Measurements from ENCODE around the gene STK32B.

The STK32B gene

DNA sequence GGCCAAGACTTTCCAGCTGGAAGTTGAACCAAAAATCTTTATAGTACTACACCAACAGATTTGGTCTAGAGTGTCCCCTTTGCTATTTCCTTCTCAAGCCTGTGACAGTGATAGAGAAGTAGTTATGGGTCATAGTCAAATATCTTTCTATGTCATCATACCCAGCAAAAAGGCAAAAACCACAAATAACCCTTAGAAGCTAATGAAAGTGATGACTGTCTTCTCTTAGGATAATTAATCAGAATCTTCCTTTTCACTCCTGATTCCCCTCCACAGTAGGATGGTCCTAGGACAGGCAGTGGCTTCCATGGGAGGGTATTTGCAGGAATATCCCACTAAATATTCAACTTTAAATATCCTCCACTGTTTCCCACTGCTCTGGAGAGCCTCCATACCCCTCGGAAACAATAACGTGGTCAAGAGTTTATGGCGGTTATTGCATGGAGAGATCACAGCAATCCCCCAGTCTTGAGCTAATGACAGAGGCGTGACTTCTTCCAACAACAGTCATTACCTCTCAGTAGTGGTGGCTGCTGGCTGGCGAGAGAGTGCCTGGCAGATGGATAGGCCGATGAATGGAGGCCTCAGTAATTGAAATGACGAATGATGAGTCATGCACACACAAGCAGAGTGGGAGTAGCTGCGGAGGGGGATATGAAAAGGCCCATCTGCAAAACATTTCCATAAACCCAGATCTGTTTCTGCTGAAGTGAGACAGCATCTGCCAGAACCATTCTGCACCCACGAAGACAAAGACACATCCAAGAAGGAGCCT, 154.9 kb downstream of the STK32B start:
- Histone ChIP-seq H2BK12ac (ENCODE audit: low read length) (no peak overlapping the region), H3K23ac (ENCODE audit: low read length) (no peak overlapping the region), H3K36me3 (ENCODE audit: control insufficient read depth in 1 of 2, insufficient read depth in 2 of 2, low read length in 2 of 2) (no peaks in the 10 kb centered on the region), H3K4me1 (ENCODE audit: control insufficient read depth in 1 of 2, insufficient read depth in 2 of 2, low read length in 2 of 2) (no peaks in the 10 kb centered on the region), H3K9me3 (ENCODE audit: insufficient read depth, low read depth, low read length) (no peaks in the 10 kb centered on the region), H3K9ac (ENCODE audit: low read length) (no peak overlapping the region), H3K4me2 (ENCODE audit: low read length) (no peak overlapping the region), H3K79me1 (ENCODE audit: low read length) (no peaks in the 10 kb centered on the region), H3K79me2 (ENCODE audit: control insufficient read depth, insufficient read depth, low read length, poor library complexity) (no peaks in the 10 kb centered on the region), H3K4ac (ENCODE audit: low read depth, low read length) (no peak overlapping the region), H3K14ac (ENCODE audit: low read length) (no peak overlapping the region), H3K4me3 (ENCODE audit: low read depth, low read length) (no peak overlapping the region), H2AFZ (ENCODE audit: insufficient read depth, low read length, poor library complexity) (no peak overlapping the region), H4K91ac (ENCODE audit: low read depth, low read length) (no peak overlapping the region), H2AK5ac (ENCODE audit: low read length) (no peak overlapping the region), H4K8ac (ENCODE audit: low read depth, low read length) (no peak overlapping the region), H3K27me3 (ENCODE audit: insufficient read depth, low read length) (no peaks in the 10 kb centered on the region), H2BK5ac (ENCODE audit: low read depth, low read length, poor library complexity) (no peak overlapping the region), H3K27ac (ENCODE audit: low read depth, low read length) (no peak overlapping the region), H3K18ac (ENCODE audit: low read length) (no peak overlapping the region), H2BK120ac (ENCODE audit: insufficient read depth, low read length, poor library complexity) (no peak overlapping the region), H4K12ac (ENCODE audit: low read depth, low read length) (no peak overlapping the region)
- WGBS (ENCODE audit: extremely low coverage, insufficient coverage, insufficient read length), result no CpG with 5 or more reads among the region's 9 CpGs
- no peak for DNase-seq

DNA sequence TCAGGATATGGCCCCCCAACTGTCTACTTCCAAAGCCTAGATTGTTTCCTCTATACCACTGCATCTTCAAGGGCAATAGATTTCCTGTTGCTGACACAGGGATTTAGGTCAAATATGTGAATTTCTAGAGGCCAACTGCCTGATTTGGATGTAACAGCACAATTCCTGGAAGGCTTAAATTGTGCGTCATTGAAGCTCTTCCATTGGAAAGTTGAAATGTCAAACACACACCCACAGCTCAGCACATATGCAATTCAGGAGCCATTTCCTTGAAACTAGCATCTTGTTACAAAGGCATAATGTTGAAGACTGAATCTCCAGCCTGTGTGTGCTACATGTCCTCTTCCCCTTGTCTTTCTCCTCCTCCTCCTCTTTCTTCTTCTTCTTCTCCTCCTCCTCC, 158.6 kb downstream of the STK32B start:
- Histone ChIP-seq H3K79me1 (ENCODE audit: low read length) (no peaks in the 10 kb centered on the region), H3K4me3 (ENCODE audit: low read depth, low read length) (no peak overlapping the region), H3K23ac (ENCODE audit: low read length) (no peak overlapping the region), H3K9ac (ENCODE audit: low read length) (no peak overlapping the region), H2AK5ac (ENCODE audit: low read length) (no peak overlapping the region), H4K8ac (ENCODE audit: low read depth, low read length) (no peak overlapping the region), H3K27ac (ENCODE audit: low read depth, low read length) (no peak overlapping the region), H3K79me2 (ENCODE audit: control insufficient read depth, insufficient read depth, low read length, poor library complexity) (no peaks in the 10 kb centered on the region), H3K27me3 (ENCODE audit: insufficient read depth, low read length) (no peaks in the 10 kb centered on the region), H2AFZ (ENCODE audit: insufficient read depth, low read length, poor library complexity) (no peak overlapping the region), H4K12ac (ENCODE audit: low read depth, low read length) (no peak overlapping the region), H2BK12ac (ENCODE audit: low read length) (no peak overlapping the region), H2BK120ac (ENCODE audit: insufficient read depth, low read length, poor library complexity) (no peak overlapping the region), H3K14ac (ENCODE audit: low read length) (no peak overlapping the region), H3K4me2 (ENCODE audit: low read length) (no peak overlapping the region), H3K4me1 (ENCODE audit: control insufficient read depth in 1 of 2, insufficient read depth in 2 of 2, low read length in 2 of 2) (no peaks in the 10 kb centered on the region), H2BK5ac (ENCODE audit: low read depth, low read length, poor library complexity) (no peak overlapping the region), H3K36me3 (ENCODE audit: control insufficient read depth in 1 of 2, insufficient read depth in 2 of 2, low read length in 2 of 2) (no peaks in the 10 kb centered on the region), H3K9me3 (ENCODE audit: insufficient read depth, low read depth, low read length) (no peaks in the 10 kb centered on the region), H3K18ac (ENCODE audit: low read length) (no peak overlapping the region), H3K4ac (ENCODE audit: low read depth, low read length) (no peak overlapping the region), H4K91ac (ENCODE audit: low read depth, low read length) (no peak overlapping the region)
- WGBS (ENCODE audit: extremely low coverage, insufficient coverage, insufficient read length), result no CpG with 5 or more reads among the region's 1 CpG
- DNase-seq, result no peak

DNA sequence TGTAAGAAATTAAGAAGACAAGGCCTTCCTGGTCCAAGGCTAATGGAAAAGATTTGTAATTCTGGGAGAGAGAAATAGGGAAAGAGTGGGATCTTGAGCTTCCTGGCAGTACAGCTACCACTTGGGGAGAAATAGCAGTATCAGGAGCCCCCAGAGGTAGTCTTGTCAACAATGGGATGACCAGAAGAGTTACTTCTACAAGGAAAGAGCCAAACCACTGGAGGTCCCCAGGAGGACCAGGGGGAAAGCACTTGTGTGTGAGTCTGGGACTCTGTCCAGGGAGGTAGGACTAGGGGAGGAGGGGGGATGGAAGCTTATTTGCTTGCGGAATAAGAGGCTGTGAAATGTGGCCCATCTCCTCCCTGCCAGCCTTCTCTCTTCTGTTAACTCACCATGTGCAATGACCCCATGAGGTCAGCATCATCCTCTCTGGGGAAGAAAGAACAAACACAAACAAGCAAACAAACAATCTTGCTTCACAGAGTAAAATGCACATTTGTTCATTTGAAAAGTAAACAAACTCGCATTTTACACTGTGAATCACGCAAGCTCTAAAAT, 160.1 kb downstream of the STK32B start:
- Histone ChIP-seq H3K79me2 (ENCODE audit: control insufficient read depth, insufficient read depth, low read length, poor library complexity) (no peaks in the 10 kb centered on the region), H3K36me3 (ENCODE audit: control insufficient read depth in 1 of 2, insufficient read depth in 2 of 2, low read length in 2 of 2) (no peaks in the 10 kb centered on the region), H3K27me3 (ENCODE audit: insufficient read depth, low read length) (no peaks in the 10 kb centered on the region), H3K9ac (ENCODE audit: low read length) (no peak overlapping the region), H2BK12ac (ENCODE audit: low read length) (no peak overlapping the region), H2BK120ac (ENCODE audit: insufficient read depth, low read length, poor library complexity) (no peak overlapping the region), H3K18ac (ENCODE audit: low read length) (no peak overlapping the region), H3K23ac (ENCODE audit: low read length) (no peak overlapping the region), H2AFZ (ENCODE audit: insufficient read depth, low read length, poor library complexity) (no peak overlapping the region), H3K27ac (ENCODE audit: low read depth, low read length) (no peak overlapping the region), H4K12ac (ENCODE audit: low read depth, low read length) (no peak overlapping the region), H2AK5ac (ENCODE audit: low read length) (no peak overlapping the region), H2BK5ac (ENCODE audit: low read depth, low read length, poor library complexity) (no peak overlapping the region), H3K4ac (ENCODE audit: low read depth, low read length) (no peak overlapping the region), H3K4me2 (ENCODE audit: low read length) (no peak overlapping the region), H3K9me3 (ENCODE audit: insufficient read depth, low read depth, low read length) (no peaks in the 10 kb centered on the region), H3K4me3 (ENCODE audit: low read depth, low read length) (no peak overlapping the region), H3K14ac (ENCODE audit: low read length) (no peak overlapping the region), H3K79me1 (ENCODE audit: low read length) (no peaks in the 10 kb centered on the region), H4K91ac (ENCODE audit: low read depth, low read length) (no peak overlapping the region), H4K8ac (ENCODE audit: low read depth, low read length) (no peak overlapping the region), H3K4me1 (ENCODE audit: control insufficient read depth in 1 of 2, insufficient read depth in 2 of 2, low read length in 2 of 2) (no peaks in the 10 kb centered on the region)
- WGBS (ENCODE audit: extremely low coverage, insufficient coverage, insufficient read length), result no CpG with 5 or more reads among the region's 3 CpGs
- no peak for DNase-seq

DNA sequence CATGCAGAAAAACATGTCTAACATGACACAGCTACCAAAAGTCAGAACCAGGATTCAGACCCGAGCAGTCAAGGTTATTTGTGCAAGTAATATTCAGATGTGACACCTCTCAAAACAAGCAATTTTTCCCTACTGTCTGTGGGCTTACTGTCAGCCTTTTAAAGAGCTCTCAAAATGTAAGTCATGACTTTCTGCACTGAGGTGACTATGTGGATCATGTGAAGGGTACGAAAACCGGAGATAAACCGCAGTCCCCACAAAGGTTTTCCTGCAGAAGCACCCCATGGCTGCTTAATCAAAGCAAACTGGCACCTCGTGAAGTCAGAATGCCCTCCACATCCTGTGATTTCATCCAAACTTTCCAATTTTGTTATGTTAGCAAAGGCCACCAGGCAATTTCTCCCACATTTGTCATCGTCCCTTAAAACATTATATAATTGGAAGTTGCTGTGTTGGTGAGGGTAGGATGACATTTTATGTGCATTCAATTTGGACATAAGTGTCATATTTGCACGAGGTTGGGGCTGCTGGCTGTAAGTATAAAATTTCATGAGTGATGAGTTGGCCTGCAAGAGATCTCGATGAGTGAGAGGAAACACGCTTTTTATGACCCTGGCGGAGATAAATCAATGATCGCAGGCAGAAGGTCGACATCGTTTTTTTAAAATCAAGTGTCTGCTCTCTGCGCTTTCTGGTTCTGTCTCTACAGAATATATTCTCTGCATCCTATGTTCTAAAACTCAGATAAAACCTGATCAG, 161.2 kb downstream of the STK32B start:
- WGBS (ENCODE audit: extremely low coverage, insufficient coverage, insufficient read length), result no CpG with 5 or more reads among the region's 14 CpGs

More for the DNA sequence above, 161.2 kb downstream of the STK32B start:
- no peak overlapping the region for H3K27ac ChIP-seq (ENCODE audit: low read depth, low read length)
- no peak overlapping the region for H2AK5ac ChIP-seq (ENCODE audit: low read length)
- no peak overlapping the region for H2BK5ac ChIP-seq (ENCODE audit: low read depth, low read length, poor library complexity)
- no peak overlapping the region for H4K91ac ChIP-seq (ENCODE audit: low read depth, low read length)
- no peaks in the 10 kb centered on the region for H3K36me3 ChIP-seq (ENCODE audit: control insufficient read depth in 1 of 2, insufficient read depth in 2 of 2, low read length in 2 of 2)
- H3K9me3 ChIP-seq (ENCODE audit: insufficient read depth, low read depth, low read length), result no peaks in the 10 kb centered on the region
- no peak overlapping the region for H3K4me2 ChIP-seq (ENCODE audit: low read length)
- no peak overlapping the region for H3K18ac ChIP-seq (ENCODE audit: low read length)
- no peak overlapping the region for H3K9ac ChIP-seq (ENCODE audit: low read length)
- H2AFZ ChIP-seq (ENCODE audit: insufficient read depth, low read length, poor library complexity), result no peak overlapping the region
- H3K4me3 ChIP-seq (ENCODE audit: low read depth, low read length), result no peak overlapping the region
- H3K23ac ChIP-seq (ENCODE audit: low read length), result no peak overlapping the region
- no peak overlapping the region for H3K14ac ChIP-seq (ENCODE audit: low read length)
- DNase-seq, result no peak
- H3K4ac ChIP-seq (ENCODE audit: low read depth, low read length), result no peak overlapping the region
- H4K12ac ChIP-seq (ENCODE audit: low read depth, low read length), result no peak overlapping the region
- no peaks in the 10 kb centered on the region for H3K79me1 ChIP-seq (ENCODE audit: low read length)
- no peak overlapping the region for H2BK120ac ChIP-seq (ENCODE audit: insufficient read depth, low read length, poor library complexity)
- H2BK12ac ChIP-seq (ENCODE audit: low read length), result no peak overlapping the region
- H3K79me2 ChIP-seq (ENCODE audit: control insufficient read depth, insufficient read depth, low read length, poor library complexity), result no peaks in the 10 kb centered on the region
- no peak overlapping the region for H4K8ac ChIP-seq (ENCODE audit: low read depth, low read length)
- no peaks in the 10 kb centered on the region for H3K4me1 ChIP-seq (ENCODE audit: control insufficient read depth in 1 of 2, insufficient read depth in 2 of 2, low read length in 2 of 2)
- no peaks in the 10 kb centered on the region for H3K27me3 ChIP-seq (ENCODE audit: insufficient read depth, low read length)
